ENCODE results near the gene SNUPN. TPM values are rescaled to one million over a fixed set of nuclear protein-coding genes. Genes with fewer than 3 reads are reported as not detected.
A peak's percentile ranks its signal among the peaks of the same experiment; 100 is the strongest.

Gene SNUPN
- polyA plus RNA-seq, 1 experiment, result 36.6 TPM

DNA sequence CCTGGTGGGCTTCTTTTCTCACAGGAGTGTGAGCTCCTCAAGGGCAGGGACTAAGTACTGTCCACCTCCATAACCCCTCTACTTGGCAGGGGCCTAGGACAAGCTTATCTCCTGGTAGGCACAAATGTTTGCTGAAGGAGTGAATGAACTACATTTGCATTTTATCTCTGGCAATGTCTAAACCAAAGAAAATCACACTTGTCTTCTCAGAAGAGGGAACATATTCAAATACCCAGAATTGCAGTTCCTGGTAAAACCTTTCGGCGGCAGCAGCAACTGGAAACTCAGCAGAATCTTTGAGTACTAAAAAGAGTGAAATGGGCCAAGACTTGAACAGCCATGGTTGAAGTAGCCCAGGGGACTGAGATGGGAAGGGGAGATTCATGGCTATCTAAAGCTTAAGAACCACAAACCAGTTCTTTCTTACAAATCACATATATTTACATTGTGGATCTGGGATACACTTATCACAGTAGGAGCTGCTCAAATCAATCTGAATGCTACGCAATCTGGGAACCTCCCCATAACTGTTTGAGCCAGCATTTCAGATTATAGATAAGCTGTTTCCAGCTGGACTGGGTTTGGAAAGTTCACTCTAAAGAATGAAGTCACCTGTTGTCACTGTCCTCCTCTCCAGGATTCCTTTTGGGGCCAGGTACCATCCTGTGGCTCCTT, 27.7 kb downstream of the SNUPN start:
- POLR2A ChIA-PET, result interaction anchor here (0.5 kb wide), 1 partner anchor 8 kb away, joined by 4 read pairs; no protein-coding TSS in a partner anchor
- no peak overlapping the region for H3K27ac ChIP-seq (ENCODE audit: low read depth, low read length)
- no peaks in the 10 kb centered on the region for H3K9me3 ChIP-seq (ENCODE audit: control insufficient read depth, insufficient read depth, low read length)
- TF ChIP-seq, protein P1, sequence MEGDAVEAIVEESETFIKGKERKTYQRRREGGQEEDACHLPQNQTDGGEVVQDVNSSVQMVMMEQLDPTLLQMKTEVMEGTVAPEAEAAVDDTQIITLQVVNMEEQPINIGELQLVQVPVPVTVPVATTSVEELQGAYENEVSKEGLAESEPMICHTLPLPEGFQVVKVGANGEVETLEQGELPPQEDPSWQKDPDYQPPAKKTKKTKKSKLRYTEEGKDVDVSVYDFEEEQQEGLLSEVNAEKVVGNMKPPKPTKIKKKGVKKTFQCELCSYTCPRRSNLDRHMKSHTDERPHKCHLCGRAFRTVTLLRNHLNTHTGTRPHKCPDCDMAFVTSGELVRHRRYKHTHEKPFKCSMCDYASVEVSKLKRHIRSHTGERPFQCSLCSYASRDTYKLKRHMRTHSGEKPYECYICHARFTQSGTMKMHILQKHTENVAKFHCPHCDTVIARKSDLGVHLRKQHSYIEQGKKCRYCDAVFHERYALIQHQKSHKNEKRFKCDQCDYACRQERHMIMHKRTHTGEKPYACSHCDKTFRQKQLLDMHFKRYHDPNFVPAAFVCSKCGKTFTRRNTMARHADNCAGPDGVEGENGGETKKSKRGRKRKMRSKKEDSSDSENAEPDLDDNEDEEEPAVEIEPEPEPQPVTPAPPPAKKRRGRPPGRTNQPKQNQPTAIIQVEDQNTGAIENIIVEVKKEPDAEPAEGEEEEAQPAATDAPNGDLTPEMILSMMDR (IDR thresholded peaks at IDR 0.05; ENCODE audit: low read depth, low read length), result peak; percentile 42
- CTCF ChIA-PET, result interaction anchor here (0.7 to 2.0 kb wide), 8 partner anchors 9 to 204 kb away, joined by 3 to 7 read pairs (median 3); no protein-coding TSS in a partner anchor
- H3K4me3 ChIP-seq (ENCODE audit: low read depth, low read length), result no peak overlapping the region
- no peak for DNase-seq (ENCODE audit: low read depth, low spot score)
- no peaks in the 10 kb centered on the region for H3K27me3 ChIP-seq (ENCODE audit: control insufficient read depth, insufficient read depth, low read length)

GRCh38 chr15:75596703-75597345, 28.7 kb downstream of the SNUPN start:
- no peaks in the 10 kb centered on the region for H3K9me3 ChIP-seq (ENCODE audit: control insufficient read depth, insufficient read depth, low read length)
- TF ChIP-seq, protein P1 (IDR thresholded peaks at IDR 0.05; ENCODE audit: low read depth, low read length), result no peak

GRCh38 chr15:75594276-75594675, 31.2 kb downstream of the SNUPN start:
- TF ChIP-seq, protein P1 (IDR thresholded peaks at IDR 0.05; ENCODE audit: low read depth, low read length), result no peak

More at GRCh38 chr15:75596703-75597345, 28.7 kb downstream of the SNUPN start:
- DNase-seq (ENCODE audit: low read depth, low spot score), result no peak
- ChIA-PET POLR2A (no interaction called here), CTCF (interaction anchor here (0.5 to 2.0 kb wide), 6 partner anchors 10 to 205 kb away, joined by 3 to 7 read pairs (median 3); no protein-coding TSS in a partner anchor)
- no peak overlapping the region for H3K27ac ChIP-seq (ENCODE audit: low read depth, low read length)
- no peak overlapping the region for H3K4me3 ChIP-seq (ENCODE audit: low read depth, low read length)
- no peaks in the 10 kb centered on the region for H3K27me3 ChIP-seq (ENCODE audit: control insufficient read depth, insufficient read depth, low read length)

DNA sequence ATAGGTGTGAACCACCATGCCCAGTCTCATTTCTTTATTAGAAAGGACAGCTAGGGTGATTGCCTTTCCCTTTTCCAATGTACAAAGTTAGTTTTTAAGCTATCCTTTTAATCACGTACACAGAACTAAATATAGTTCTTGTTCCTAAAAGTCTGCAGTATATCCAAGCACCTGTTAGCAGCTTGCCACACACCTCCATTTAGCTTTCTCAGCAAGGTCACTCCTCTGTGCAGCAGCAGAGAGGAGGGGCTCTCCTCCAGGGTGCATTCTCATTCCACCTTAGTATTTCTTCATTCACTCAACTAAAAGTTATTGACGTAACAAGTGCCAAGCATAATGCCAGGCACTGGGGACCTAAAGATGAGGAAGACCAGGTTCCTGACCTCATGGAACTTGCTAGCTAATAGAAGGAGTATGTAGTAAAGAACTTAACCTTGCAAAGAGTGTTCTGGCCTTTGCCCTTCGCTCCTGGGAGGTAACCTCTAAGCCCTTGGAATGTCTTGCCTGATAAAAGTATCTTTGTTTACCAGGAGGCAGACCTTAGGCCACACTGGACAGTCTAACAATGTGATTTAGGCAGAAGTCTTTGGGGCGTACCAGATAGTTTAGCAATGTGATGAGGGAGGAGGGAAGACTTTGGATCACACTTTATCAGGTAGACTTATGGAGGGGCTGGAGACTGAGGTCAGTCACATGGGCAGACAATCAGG, 33.7 kb downstream of the SNUPN start:
- POLR2A ChIA-PET, result interaction anchor here (0.7 kb wide), 1 partner anchor 11 kb away, joined by 3 read pairs; no protein-coding TSS in a partner anchor
- TF ChIP-seq, protein P1 (IDR thresholded peaks at IDR 0.05; ENCODE audit: low read depth, low read length), result no peak

More at GRCh38 chr15:75594276-75594675, 31.2 kb downstream of the SNUPN start:
- H3K27me3 ChIP-seq (ENCODE audit: control insufficient read depth, insufficient read depth, low read length), result no peaks in the 10 kb centered on the region
- ChIA-PET CTCF (interaction anchor here (1.3 kb wide), 1 partner anchor 207 kb away, joined by 3 read pairs; no protein-coding TSS in a partner anchor), POLR2A (no interaction called here)
- H3K4me3 ChIP-seq (ENCODE audit: low read depth, low read length), result no peak overlapping the region
- no peaks in the 10 kb centered on the region for H3K9me3 ChIP-seq (ENCODE audit: control insufficient read depth, insufficient read depth, low read length)
- no peak for DNase-seq (ENCODE audit: low read depth, low spot score)
- H3K27ac ChIP-seq (ENCODE audit: low read depth, low read length), result no peak overlapping the region

More for the DNA sequence above, 33.7 kb downstream of the SNUPN start:
- Histone ChIP-seq H3K27ac (ENCODE audit: low read depth, low read length) (no peak overlapping the region), H3K9me3 (ENCODE audit: control insufficient read depth, insufficient read depth, low read length) (no peaks in the 10 kb centered on the region), H3K27me3 (ENCODE audit: control insufficient read depth, insufficient read depth, low read length) (no peaks in the 10 kb centered on the region), H3K4me3 (ENCODE audit: low read depth, low read length) (no peak overlapping the region)
- CTCF ChIA-PET, result no interaction called here
- DNase-seq (ENCODE audit: low read depth, low spot score), result no peak
